SK-N-SH (cell line): ENCODE data around the gene SLC25A24. TPM values are rescaled to one million over a fixed set of nuclear protein-coding genes. Genes with fewer than 3 reads are reported as not detected.
"Not testable (repeated sequence)": the region's sequence is repeated elsewhere in the genome, so short reads cannot be mapped to it uniquely, and the experiment has no call there.

Experiments
- CTCF ChIA-PET: fragments of 300-600, 350-600 bp; formaldehyde crosslinking; extraction: SDS; loops from one replicate; lab custom pipeline; 2021; lab: Yijun Ruan, JAX
- POLR2A ChIA-PET: fragments of 350-600 bp; sonication (Branson Sonifier 250); formaldehyde crosslinking; extraction: SDS; loops from one replicate; lab custom pipeline; 2020; ENCODE audit warnings: antibody characterized with exemption, inconsistent platforms; lab: Yijun Ruan, JAX
- DNase-seq: peaks from one replicate; pipeline ENCODE4 v3.0.0; 2012
- H2AFZ ChIP-seq: fragments of 200-600 bp; sonication (generic); 2 replicates; pipeline ENCODE4 v1.8.1; 2016; ENCODE audit warnings: antibody characterized with exemption, mild to moderate bottlenecking, low read depth
- H3F3A ChIP-seq: fragments of 200-600 bp; sonication (generic); replicated peaks from 2 replicates; pipeline ENCODE3; 2016; ENCODE audit warnings: antibody characterized with exemption, mild to moderate bottlenecking; ENCODE audit not compliant: insufficient read depth
- H3K27ac ChIP-seq, 2 experiments: fragments of 200-500 bp in 1 of 2; fragments of 200-600 bp in 1 of 2; sonication (Bioruptor generic) in 1 of 2; sonication (generic), shearing (Covaris generic) in 1 of 2; 2 replicates each; pipeline versions ENCODE4 v1.5.1 to v1.6.1; 2014 to 2016; ENCODE audit warnings: low read depth in 2 of 2, inconsistent platforms in 1 of 2, low read length in 1 of 2, mild to moderate bottlenecking in 1 of 2, mixed read lengths in 1 of 2
- H3K27me3 ChIP-seq: fragments of 200-600 bp; sonication (generic), shearing (Covaris generic); 2 replicates; pipeline ENCODE4 v1.6.1; 2016; ENCODE audit warnings: mixed run types; ENCODE audit not compliant: insufficient read depth
- H3K36me3 ChIP-seq, 2 experiments: fragments of 200-500 bp in 1 of 2; fragments of 200-600 bp in 1 of 2; sonication (Bioruptor generic) in 1 of 2; sonication (generic) in 1 of 2; replicated peaks in 1 of 2; 2 replicates each; pipeline versions ENCODE3 to v1.5.1; 2014 to 2016; ENCODE audit warnings: low read length in 1 of 2, mild to moderate bottlenecking in 1 of 2; ENCODE audit not compliant: insufficient read depth in 2 of 2, control insufficient read depth in 1 of 2
- H3K4me1 ChIP-seq, 2 experiments: fragments of 200-500 bp in 1 of 2; fragments of 200-600 bp in 1 of 2; sonication (Bioruptor generic) in 1 of 2; sonication (generic), shearing (Covaris generic) in 1 of 2; 2 replicates each; pipeline versions ENCODE4 v1.5.1 to v1.6.1; 2014 to 2016; ENCODE audit warnings: low read depth in 1 of 2, low read length in 1 of 2, mixed run types in 1 of 2; ENCODE audit not compliant: insufficient read depth in 2 of 2, control insufficient read depth in 1 of 2
- H3K4me2 ChIP-seq: fragments of 200-600 bp; sonication (generic), shearing (Covaris generic); 2 replicates; pipeline ENCODE4 v1.6.1; 2017; ENCODE audit warnings: mixed run types
- H3K4me3 ChIP-seq, 2 experiments: fragments of 200-500 bp in 1 of 2; fragments of 200-600 bp in 1 of 2; sonication (Bioruptor generic) in 1 of 2; sonication (generic), shearing (Covaris generic) in 1 of 2; 2 replicates each; pipeline versions ENCODE4 v1.5.1 to v1.8.1; 2014 to 2016; ENCODE audit warnings: low read depth in 2 of 2, inconsistent platforms in 1 of 2, low read length in 1 of 2, mild to moderate bottlenecking in 1 of 2, mixed read lengths in 1 of 2, moderate library complexity in 1 of 2
- H3K79me2 ChIP-seq: fragments of 200-600 bp; sonication (generic); 2 replicates; pipeline ENCODE4 v1.8.1; 2017; ENCODE audit warnings: mild to moderate bottlenecking; ENCODE audit not compliant: insufficient read depth
- H3K9ac ChIP-seq: fragments of 200-600 bp; sonication (generic); 2 replicates; pipeline ENCODE4 v1.6.1; 2017; ENCODE audit warnings: mixed run types
- H3K9me2 ChIP-seq: fragments of 200-600 bp; sonication (generic); 2 replicates; pipeline ENCODE4 v1.6.1; 2017; ENCODE audit warnings: mixed run types
- H3K9me3 ChIP-seq: fragments of 200-600 bp; sonication (generic); 2 replicates; pipeline ENCODE4 v1.6.1; 2017; ENCODE audit warnings: mixed run types, mild to moderate bottlenecking, moderate library complexity
- H4K20me1 ChIP-seq: fragments of 200-600 bp; sonication (generic); 2 replicates; pipeline ENCODE4 v1.6.1; 2017; ENCODE audit warnings: mild to moderate bottlenecking, mixed run types; ENCODE audit not compliant: insufficient read depth
- ELF1 ChIP-seq: IDR thresholded peaks from 2 replicates; pipeline ENCODE4 v1.4.0; 2012
- EZH2phosphoT487 ChIP-seq: fragments of 200-600 bp; sonication (generic); IDR thresholded peaks from 2 replicates; pipeline ENCODE4 v1.6.1; 2017; ENCODE audit warnings: low read depth, mixed run types, mild to moderate bottlenecking, antibody characterized with exemption, moderate library complexity, borderline replicate concordance
- FOXJ3 ChIP-seq: sonication (generic); formaldehyde crosslinking; IDR thresholded peaks from 2 replicates; pipeline ENCODE4 v1.5.1; 2020; ENCODE audit warnings: mild to moderate bottlenecking, missing genetic modification reagents
- MEF2A ChIP-seq: IDR thresholded peaks from 2 replicates; pipeline ENCODE4 v1.4.0; 2012; ENCODE audit warnings: low read depth, borderline replicate concordance
- NFIC ChIP-seq: IDR thresholded peaks from 2 replicates; pipeline ENCODE4 v1.4.0; 2012; ENCODE audit warnings: borderline replicate concordance
- RCOR1 ChIP-seq: fragments of 150-350 bp; IDR thresholded peaks from 2 replicates; pipeline ENCODE4 v1.6.1; 2017; ENCODE audit warnings: antibody characterized with exemption, low read length
- YY1 ChIP-seq: IDR thresholded peaks from 2 replicates; pipeline ENCODE4 v1.4.0; 2012; ENCODE audit warnings: low read depth, mild to moderate bottlenecking
- WGBS: methylation state at CpG from one replicate; pipeline ENCODE4 v1.1.6; 2017; ENCODE audit warnings: low lambda C conversion rate; 5-methylcytosine and 5-hydroxymethylcytosine counted together
- polyA plus RNA-seq, 3 experiments: library from polyadenylated mRNA; depleted of rRNA; stranded (reverse); fragments of >200 nt; gene quantifications; 2 replicates each; pipeline ENCODE4 v1.2.3, GENCODE V29; 2012
- TF ChIP-seq, protein P1 (sequence below): IDR thresholded peaks from 2 replicates; pipeline ENCODE4 v1.4.0; 2012; ENCODE audit warnings: low read depth, borderline replicate concordance
- TF ChIP-seq, protein P2 (sequence below): IDR thresholded peaks from 2 replicates; pipeline ENCODE4 v1.4.0; 2012; ENCODE audit warnings: low read depth, borderline replicate concordance
- TF ChIP-seq, protein P3 (sequence below): fragments of 150-350 bp; IDR thresholded peaks from 2 replicates; pipeline ENCODE4 v1.6.1; 2016; ENCODE audit warnings: mild to moderate bottlenecking, low read depth, low read length

Gene SLC25A24
- polyA plus RNA-seq, 1 of the 3 experiments (the other 2 are of a cell fraction): 11.3 TPM

DNA sequence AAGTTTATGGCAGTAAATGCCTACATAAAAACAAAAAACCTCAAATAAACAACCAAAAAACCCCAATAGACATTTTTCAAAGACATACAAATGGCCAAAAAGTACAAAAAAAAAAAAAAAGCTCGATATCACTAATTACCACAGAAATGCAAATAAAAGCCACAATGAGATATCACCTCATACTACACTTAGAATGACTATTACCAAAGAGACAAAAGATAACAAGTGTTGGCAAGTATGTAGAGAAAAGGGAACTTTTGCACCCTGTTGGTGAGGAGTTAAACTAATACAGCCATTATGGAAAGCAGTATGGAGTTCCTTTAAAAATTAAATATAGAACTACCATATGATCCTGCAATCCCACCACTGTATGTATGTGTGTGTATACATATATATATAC is 21.1 kb downstream of the SLC25A24 start:
- no peak overlapping the region for H3K4me3 ChIP-seq
- peaks cover 42 to 82% of the 10 kb centered on the region in 2 experiments for H3K36me3 ChIP-seq
- H3K9me3 ChIP-seq: no peaks in the 10 kb centered on the region; the same call in 1 of the 2 replicates
- peaks cover 6% of the 10 kb centered on the region for H3F3A ChIP-seq
- H3K4me2 ChIP-seq: no peak overlapping the region
- no peak overlapping the region for H2AFZ ChIP-seq
- ChIA-PET POLR2A (no interaction called here), CTCF (no interaction called here)
- no peaks in the 10 kb centered on the region for H4K20me1 ChIP-seq
- TF ChIP-seq, protein P1, sequence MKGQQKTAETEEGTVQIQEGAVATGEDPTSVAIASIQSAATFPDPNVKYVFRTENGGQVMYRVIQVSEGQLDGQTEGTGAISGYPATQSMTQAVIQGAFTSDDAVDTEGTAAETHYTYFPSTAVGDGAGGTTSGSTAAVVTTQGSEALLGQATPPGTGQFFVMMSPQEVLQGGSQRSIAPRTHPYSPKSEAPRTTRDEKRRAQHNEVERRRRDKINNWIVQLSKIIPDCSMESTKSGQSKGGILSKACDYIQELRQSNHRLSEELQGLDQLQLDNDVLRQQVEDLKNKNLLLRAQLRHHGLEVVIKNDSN: no peak
- no peak for TF ChIP-seq EZH2phosphoT487
- no peak for TF ChIP-seq ELF1
- no peak for TF ChIP-seq RCOR1
- no peak for TF ChIP-seq MEF2A
- no peak for TF ChIP-seq NFIC
- TF ChIP-seq FOXJ3 (CRISPR knock-in tag): no peak
- no peak for TF ChIP-seq YY1
- TF ChIP-seq, protein P2, sequence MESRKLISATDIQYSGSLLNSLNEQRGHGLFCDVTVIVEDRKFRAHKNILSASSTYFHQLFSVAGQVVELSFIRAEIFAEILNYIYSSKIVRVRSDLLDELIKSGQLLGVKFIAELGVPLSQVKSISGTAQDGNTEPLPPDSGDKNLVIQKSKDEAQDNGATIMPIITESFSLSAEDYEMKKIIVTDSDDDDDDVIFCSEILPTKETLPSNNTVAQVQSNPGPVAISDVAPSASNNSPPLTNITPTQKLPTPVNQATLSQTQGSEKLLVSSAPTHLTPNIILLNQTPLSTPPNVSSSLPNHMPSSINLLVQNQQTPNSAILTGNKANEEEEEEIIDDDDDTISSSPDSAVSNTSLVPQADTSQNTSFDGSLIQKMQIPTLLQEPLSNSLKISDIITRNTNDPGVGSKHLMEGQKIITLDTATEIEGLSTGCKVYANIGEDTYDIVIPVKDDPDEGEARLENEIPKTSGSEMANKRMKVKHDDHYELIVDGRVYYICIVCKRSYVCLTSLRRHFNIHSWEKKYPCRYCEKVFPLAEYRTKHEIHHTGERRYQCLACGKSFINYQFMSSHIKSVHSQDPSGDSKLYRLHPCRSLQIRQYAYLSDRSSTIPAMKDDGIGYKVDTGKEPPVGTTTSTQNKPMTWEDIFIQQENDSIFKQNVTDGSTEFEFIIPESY: no peak
- TF ChIP-seq, protein P3, sequence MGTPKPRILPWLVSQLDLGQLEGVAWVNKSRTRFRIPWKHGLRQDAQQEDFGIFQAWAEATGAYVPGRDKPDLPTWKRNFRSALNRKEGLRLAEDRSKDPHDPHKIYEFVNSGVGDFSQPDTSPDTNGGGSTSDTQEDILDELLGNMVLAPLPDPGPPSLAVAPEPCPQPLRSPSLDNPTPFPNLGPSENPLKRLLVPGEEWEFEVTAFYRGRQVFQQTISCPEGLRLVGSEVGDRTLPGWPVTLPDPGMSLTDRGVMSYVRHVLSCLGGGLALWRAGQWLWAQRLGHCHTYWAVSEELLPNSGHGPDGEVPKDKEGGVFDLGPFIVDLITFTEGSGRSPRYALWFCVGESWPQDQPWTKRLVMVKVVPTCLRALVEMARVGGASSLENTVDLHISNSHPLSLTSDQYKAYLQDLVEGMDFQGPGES: no peak
- no peaks in the 10 kb centered on the region for H3K27me3 ChIP-seq
- peaks cover 0 to 2% of the 10 kb centered on the region in 2 experiments; a peak in 2 of 4 replicates for H3K4me1 ChIP-seq
- no peak overlapping the region for H3K9ac ChIP-seq
- H3K79me2 ChIP-seq: peaks cover 66% of the 10 kb centered on the region
- H3K27ac ChIP-seq: no peak overlapping the region
- H3K9me2 ChIP-seq: 0 out of 2 replicates have a peak, but pooled peaks cover 3% of the 10 kb centered on the region
- DNase-seq: no peak
- WGBS: 91% methylated on average over 1 of the region's 1 CpG

DNA sequence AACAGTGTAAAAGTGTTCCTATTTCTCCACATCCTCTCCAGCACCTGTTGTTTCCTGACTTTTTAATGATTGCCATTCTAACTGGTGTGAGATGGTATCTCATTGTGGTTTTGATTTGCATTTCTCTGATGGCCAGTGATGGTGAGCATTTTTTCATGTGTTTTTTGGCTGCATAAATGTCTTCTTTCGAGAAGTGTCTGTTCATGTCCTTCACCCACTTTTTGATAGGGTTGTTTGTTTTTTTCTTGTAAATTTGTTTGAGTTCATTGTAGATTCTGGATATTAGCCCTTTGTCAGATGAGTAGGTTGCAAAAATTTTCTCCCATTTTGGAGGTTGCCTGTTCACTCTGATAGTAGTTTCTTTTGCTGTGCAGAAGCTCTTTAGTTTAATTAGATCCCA is 37.7 kb downstream of the SLC25A24 start:
- H3K36me3 ChIP-seq: peaks cover 12 to 18% of the 10 kb centered on the region in 2 experiments
- DNase-seq, H3K27me3 ChIP-seq, H3K4me2 ChIP-seq, H3F3A ChIP-seq, H2AFZ ChIP-seq, CTCF ChIA-PET, H3K9me2 ChIP-seq, H3K27ac ChIP-seq, H3K79me2 ChIP-seq, POLR2A ChIA-PET, H4K20me1 ChIP-seq, H3K4me3 ChIP-seq, H3K4me1 ChIP-seq, H3K9me3 ChIP-seq, H3K9ac ChIP-seq: not testable (repeated sequence)
- WGBS: no CpG with 5 or more reads among the region's 1 CpG

DNA sequence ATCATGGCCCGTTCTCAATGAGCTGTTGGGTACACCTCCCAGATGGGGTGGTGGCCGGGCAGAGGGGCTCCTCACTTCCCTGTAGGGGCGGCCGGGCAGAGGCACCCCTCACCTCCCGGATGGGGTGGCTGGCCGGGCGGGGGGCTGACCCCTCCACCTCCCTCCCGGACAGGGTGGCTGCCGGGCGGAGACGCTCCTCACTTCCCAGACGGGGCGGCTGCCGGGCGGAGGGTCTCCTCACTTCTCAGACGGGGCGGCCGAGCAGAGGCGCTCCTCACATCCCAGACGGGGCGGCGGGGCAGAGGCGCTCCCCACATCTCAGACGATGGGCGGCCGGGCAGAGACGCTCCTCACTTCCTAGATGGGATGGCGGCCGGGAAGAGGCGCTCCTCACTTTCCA is 40.2 kb downstream of the SLC25A24 start:
- H3K9me2 ChIP-seq, H3K4me1 ChIP-seq, DNase-seq, H3K4me3 ChIP-seq, H4K20me1 ChIP-seq, H3K27me3 ChIP-seq, H2AFZ ChIP-seq, H3K9ac ChIP-seq, H3K4me2 ChIP-seq, POLR2A ChIA-PET, H3K9me3 ChIP-seq, H3F3A ChIP-seq, CTCF ChIA-PET, H3K27ac ChIP-seq, H3K79me2 ChIP-seq: not testable (repeated sequence)
- WGBS: 92% methylated on average over 19 of the region's 30 CpGs
- H3K36me3 ChIP-seq: peaks cover 24 to 40% of the 10 kb centered on the region in 2 experiments
